NB4 (cell line): ENCODE results near the gene COL4A5.

Source experiments
- CTCF ChIP-seq: IDR thresholded peaks from one replicate; pipeline ENCODE4 v1.5.1; 2012; ENCODE audit warnings: low read depth, low read length
- MAX ChIP-seq: IDR thresholded peaks from 2 replicates; pipeline ENCODE4 v1.6.1; 2011; ENCODE audit warnings: low read depth, low read length
- POLR2A ChIP-seq: IDR thresholded peaks from 2 replicates; pipeline ENCODE4 v1.6.1; 2011; ENCODE audit warnings: mild to moderate bottlenecking; ENCODE audit not compliant: insufficient read length; ENCODE audit errors: extremely low read depth

- TF ChIP-seq CTCF (no peak), MAX (no peak), POLR2A (no peak)
Measured at GRCh38 chrX:108614616-108615015, 175.0 kb downstream of the COL4A5 start.
